DOHH2 (cell line): ENCODE data around the gene NPDC1.
A peak's percentile ranks its signal among the peaks of the same experiment; 100 is the strongest.

ENCODE experiments used
- H3F3A ChIP-seq: fragments of 200-600 bp; sonication (generic), shearing (Covaris generic); 2 replicates; pipeline ENCODE4 v1.6.0; 2016; ENCODE audit warnings: antibody characterized with exemption, mild to moderate bottlenecking; ENCODE audit not compliant: control insufficient read depth, insufficient read depth
- H3K27ac ChIP-seq: fragments of 200-600 bp; sonication (generic); 2 replicates; pipeline ENCODE4 v1.5.1; 2014; ENCODE audit warnings: low read depth, mild to moderate bottlenecking, low read length, moderate library complexity
- H3K27me3 ChIP-seq: fragments of 200-600 bp; sonication (generic); 2 replicates; pipeline ENCODE4 v1.6.1; 2014; ENCODE audit warnings: mild to moderate bottlenecking, low read length, mixed read lengths; ENCODE audit not compliant: control insufficient read depth
- H3K36me3 ChIP-seq: fragments of 200-600 bp; sonication (generic); 2 replicates; pipeline ENCODE4 v1.6.1; 2014; ENCODE audit warnings: mild to moderate bottlenecking, low read length, moderate library complexity, mixed read lengths; ENCODE audit not compliant: control insufficient read depth
- H3K4me1 ChIP-seq: fragments of 200-600 bp; sonication (generic); 2 replicates; pipeline ENCODE4 v1.6.1; 2014; ENCODE audit warnings: mild to moderate bottlenecking, low read length, mixed read lengths; ENCODE audit not compliant: control insufficient read depth
- H3K4me2 ChIP-seq: fragments of 200-600 bp; sonication (generic); 2 replicates; pipeline ENCODE4 v1.6.0; 2014; ENCODE audit warnings: mild to moderate bottlenecking, low read length, moderate library complexity
- H3K4me3 ChIP-seq: fragments of 200-600 bp; sonication (generic); 2 replicates; pipeline ENCODE4 v1.5.1; 2014; ENCODE audit warnings: mild to moderate bottlenecking, low read length, mixed read lengths
- H3K79me2 ChIP-seq: fragments of 200-600 bp; sonication (generic); 2 replicates; pipeline ENCODE4 v1.6.1; 2014; ENCODE audit warnings: mild to moderate bottlenecking, low read length, mixed read lengths; ENCODE audit not compliant: control insufficient read depth
- H3K9me2 ChIP-seq: fragments of 200-600 bp; sonication (generic); replicated peaks from 2 replicates; pipeline ENCODE4 v1.6.1; 2014; ENCODE audit warnings: mild to moderate bottlenecking, low read length, mixed read lengths; ENCODE audit not compliant: control insufficient read depth
- H3K9me3 ChIP-seq: fragments of 200-600 bp; sonication (generic); 2 replicates; pipeline ENCODE4 v1.6.1; 2014; ENCODE audit warnings: antibody characterized with exemption, low read length, mixed read lengths; ENCODE audit not compliant: control insufficient read depth, insufficient read depth
- H4K20me1 ChIP-seq: fragments of 200-600 bp; sonication (generic); 2 replicates; pipeline ENCODE4 v1.6.0; 2014; ENCODE audit warnings: low read depth, mild to moderate bottlenecking, antibody characterized with exemption, low read length, moderate library complexity; ENCODE audit not compliant: control insufficient read depth, insufficient read depth
- EZH2phosphoT487 ChIP-seq: fragments of 200-600 bp; sonication (generic); IDR thresholded peaks from 2 replicates; pipeline ENCODE4 v1.6.1; 2017; ENCODE audit warnings: borderline replicate concordance, mild to moderate bottlenecking, antibody characterized with exemption, low read length, moderate library complexity, mixed read lengths
- TF ChIP-seq, protein P1 (sequence below): fragments of 200-600 bp; sonication (generic); IDR thresholded peaks from one replicate; pipeline ENCODE4 v1.5.1; 2014; ENCODE audit warnings: antibody characterized with exemption, mild to moderate bottlenecking, low read depth, low read length; ENCODE audit not compliant: poor library complexity, severe bottlenecking

NPDC1 gene

GRCh38 chr9:137037035-137037434 is 8.9 kb downstream of the NPDC1 start:
- TF ChIP-seq EZH2phosphoT487, result no peak
- TF ChIP-seq, protein P1, sequence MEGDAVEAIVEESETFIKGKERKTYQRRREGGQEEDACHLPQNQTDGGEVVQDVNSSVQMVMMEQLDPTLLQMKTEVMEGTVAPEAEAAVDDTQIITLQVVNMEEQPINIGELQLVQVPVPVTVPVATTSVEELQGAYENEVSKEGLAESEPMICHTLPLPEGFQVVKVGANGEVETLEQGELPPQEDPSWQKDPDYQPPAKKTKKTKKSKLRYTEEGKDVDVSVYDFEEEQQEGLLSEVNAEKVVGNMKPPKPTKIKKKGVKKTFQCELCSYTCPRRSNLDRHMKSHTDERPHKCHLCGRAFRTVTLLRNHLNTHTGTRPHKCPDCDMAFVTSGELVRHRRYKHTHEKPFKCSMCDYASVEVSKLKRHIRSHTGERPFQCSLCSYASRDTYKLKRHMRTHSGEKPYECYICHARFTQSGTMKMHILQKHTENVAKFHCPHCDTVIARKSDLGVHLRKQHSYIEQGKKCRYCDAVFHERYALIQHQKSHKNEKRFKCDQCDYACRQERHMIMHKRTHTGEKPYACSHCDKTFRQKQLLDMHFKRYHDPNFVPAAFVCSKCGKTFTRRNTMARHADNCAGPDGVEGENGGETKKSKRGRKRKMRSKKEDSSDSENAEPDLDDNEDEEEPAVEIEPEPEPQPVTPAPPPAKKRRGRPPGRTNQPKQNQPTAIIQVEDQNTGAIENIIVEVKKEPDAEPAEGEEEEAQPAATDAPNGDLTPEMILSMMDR, result no peak
- H4K20me1 ChIP-seq, result 0 out of 2 replicates have a peak, but pooled peaks cover 3% of the 10 kb centered on the region
- no peak overlapping the region for H3K4me3 ChIP-seq
- H3K27ac ChIP-seq, result no peak overlapping the region
- H3K27me3 ChIP-seq, result peaks cover 25% of the 10 kb centered on the region
- no peaks in the 10 kb centered on the region for H3K36me3 ChIP-seq
- no peaks in the 10 kb centered on the region for H3F3A ChIP-seq
- no peaks in the 10 kb centered on the region for H3K9me2 ChIP-seq
- H3K79me2 ChIP-seq, result no peaks in the 10 kb centered on the region
- peaks cover 19% of the 10 kb centered on the region for H3K4me1 ChIP-seq
- H3K4me2 ChIP-seq, result no peak overlapping the region
- no peaks in the 10 kb centered on the region for H3K9me3 ChIP-seq

DNA sequence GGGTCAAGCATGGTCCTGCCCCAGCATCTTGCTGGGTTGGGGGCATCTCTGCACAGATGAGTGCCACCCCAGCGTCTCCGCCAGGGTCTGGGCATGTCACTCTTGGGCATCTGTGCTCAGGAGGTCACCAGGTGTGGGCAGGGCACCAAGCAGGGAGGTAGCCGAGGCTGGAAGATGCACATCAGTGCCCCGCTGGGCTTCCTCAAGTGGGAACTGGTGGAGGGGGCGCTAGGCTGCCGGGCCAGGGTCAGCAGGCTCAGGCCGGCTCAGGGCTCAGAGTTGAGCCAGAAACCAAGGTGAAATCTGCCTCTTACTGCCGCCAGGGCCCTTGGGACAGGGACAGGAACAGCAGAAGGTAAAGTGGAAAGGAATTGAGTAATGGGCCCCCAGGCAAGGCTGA is 10.0 kb downstream of the NPDC1 start:
- Histone ChIP-seq H3F3A (no peaks in the 10 kb centered on the region), H3K4me3 (no peak overlapping the region), H3K79me2 (no peaks in the 10 kb centered on the region), H3K4me2 (no peak overlapping the region), H4K20me1 (0 out of 2 replicates have a peak, but pooled peaks cover 3% of the 10 kb centered on the region), H3K27ac (no peak overlapping the region), H3K9me2 (no peaks in the 10 kb centered on the region), H3K36me3 (no peaks in the 10 kb centered on the region), H3K27me3 (peaks cover 35% of the 10 kb centered on the region), H3K4me1 (peaks cover 24% of the 10 kb centered on the region), H3K9me3 (no peaks in the 10 kb centered on the region)
- TF ChIP-seq, protein P1, result no peak
- no peak for TF ChIP-seq EZH2phosphoT487

- Histone ChIP-seq H3K27me3 (peaks cover 39% of the 10 kb centered on the region), H3K36me3 (no peaks in the 10 kb centered on the region), H3F3A (no peaks in the 10 kb centered on the region), H3K27ac (no peak overlapping the region), H3K9me2 (no peaks in the 10 kb centered on the region), H4K20me1 (0 out of 2 replicates have a peak, but pooled peaks cover 3% of the 10 kb centered on the region), H3K4me1 (peaks cover 29% of the 10 kb centered on the region), H3K79me2 (no peaks in the 10 kb centered on the region), H3K4me2 (no peak overlapping the region), H3K9me3 (no peaks in the 10 kb centered on the region), H3K4me3 (no peak overlapping the region)
- no peak for TF ChIP-seq EZH2phosphoT487
- TF ChIP-seq, protein P1, result peak; percentile 45
Measured at GRCh38 chr9:137035507-137035834, 10.5 kb downstream of the NPDC1 start.
